GM21619 (cell line): Measurements from ENCODE around the gene KRT15.
A peak's percentile ranks its signal among the peaks of the same experiment; 100 is the strongest.

ENCODE experiments used
- ATAC-seq: cut with Tn5 transposase; IDR thresholded peaks from one replicate; pipeline ENCODE4 v1.9.1; 2021; ENCODE audit not compliant: unreplicated experiment

KRT15 gene

DNA sequence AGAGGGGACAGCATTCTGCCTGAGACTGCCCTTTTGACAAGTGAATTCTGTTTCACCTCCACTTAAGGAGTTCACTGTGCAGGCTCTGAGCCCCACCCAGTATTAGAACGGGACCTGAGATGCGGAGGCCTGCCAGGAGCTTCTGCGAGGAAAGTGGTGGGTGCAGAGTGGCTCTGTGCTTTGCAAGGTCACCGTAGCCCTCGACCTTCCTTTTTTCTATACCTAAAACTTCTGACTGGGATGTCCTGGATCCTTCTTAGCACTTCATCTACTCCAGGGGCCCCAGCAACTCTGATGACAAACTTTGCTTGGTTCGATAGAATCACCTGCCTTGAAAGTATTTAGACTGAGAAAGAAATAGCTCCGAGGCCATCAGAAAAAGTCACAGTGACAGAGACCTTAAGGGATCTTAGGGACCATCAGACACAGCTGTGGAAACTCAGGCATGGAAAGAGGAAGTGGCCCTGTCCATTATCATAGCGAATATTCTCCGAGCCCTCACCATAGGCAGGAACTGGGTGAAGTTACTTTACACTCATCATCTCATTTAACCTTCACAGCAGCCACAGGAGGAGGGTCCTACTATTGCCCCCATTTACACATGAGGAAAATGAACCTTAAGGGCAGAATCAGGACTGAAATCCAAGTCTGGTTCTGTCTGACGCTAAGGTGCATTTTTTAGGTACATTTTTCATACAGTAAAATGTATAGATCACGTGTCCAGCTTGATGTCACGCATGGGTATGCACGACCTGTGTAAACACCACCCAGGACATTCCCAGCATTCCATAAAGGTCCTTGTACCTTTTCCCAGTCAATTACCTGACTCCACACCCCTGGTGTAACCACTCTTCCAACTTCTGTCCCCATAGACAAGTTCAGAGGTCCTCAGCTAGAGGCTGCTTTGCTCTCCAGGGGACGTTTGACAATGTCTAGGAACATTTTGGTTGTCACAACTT lies 12.6 kb downstream of the KRT15 start:
- ATAC-seq = no peak

DNA sequence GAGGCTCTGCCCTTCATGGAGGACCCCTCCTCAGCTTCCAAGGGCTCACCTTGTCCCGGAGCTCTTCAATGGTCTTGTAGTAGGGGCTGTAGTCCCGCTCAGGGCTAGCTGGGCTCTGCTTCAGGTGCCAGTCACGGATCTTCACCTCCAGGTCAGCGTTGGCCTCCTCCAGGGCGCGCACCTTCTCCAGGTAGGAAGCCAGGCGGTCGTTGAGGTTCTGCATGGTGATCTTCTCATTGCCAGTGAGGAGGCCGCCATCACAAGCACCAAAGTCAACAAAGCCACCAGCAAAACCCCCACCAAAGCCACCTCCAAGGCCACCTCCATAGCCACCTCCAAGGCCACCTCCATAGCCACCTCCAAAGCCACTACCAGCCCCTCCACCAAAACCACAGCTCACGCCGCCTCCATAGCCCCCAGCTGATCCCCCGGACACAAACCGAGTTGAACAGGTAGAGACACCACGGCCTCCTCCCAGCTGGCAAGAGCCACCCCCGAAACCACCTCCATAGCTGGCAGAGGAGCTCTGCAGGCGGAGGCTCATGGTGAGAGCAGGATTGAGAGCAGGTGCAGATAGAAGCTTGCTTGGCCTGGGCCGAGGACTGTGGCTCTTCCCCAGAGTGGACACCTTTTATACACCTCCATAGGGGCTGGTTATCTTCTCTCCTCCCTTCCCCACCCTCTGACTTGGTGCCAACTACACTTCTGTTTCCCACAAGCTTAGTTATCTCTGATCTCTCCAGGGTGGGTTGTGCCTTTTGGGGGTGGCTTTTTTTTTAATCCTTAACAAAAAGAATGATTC lies 13.5 kb downstream of the KRT15 start, which contains the start of gene KRT13:
TSS of gene KRT13 (minus strand) at position 606 of the 802 bp plus-strand sequence. CDS start at position 544, 62 bp downstream.
- ATAC-seq = no peak

DNA sequence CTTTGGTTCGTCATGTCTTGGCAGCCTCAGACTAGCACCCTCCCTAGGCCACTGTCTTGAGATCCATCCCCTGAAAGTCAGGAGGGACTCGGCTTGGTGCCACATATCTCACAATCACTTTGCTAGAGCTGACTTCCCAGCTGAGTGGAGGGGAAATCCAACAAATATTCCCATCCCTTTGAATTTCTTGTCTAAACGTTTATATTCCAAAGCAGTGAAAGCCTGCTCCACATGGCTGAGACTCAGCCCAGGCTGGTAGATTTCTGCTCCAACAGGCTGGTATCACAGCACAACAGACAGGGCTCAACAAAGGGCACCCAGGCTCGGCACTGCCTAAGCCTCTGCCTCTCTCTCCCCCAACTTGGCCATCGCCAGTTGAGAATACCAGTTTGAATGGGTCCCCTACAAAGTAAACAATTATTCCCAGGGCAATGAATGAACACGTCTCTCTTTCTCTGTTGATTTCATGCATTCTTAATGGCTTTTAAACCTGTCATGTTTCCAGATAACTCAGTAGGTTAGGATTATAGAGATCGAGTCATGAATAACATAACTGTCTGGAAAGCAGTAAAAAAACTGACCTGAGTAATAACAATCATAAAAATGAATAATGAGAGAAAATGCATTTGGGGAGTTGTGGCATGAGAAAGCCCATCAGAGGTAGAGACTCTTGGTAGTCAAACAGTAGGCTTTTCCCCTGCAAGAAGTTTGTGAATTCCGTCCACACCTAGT lies 14.3 kb downstream of the KRT15 start:
- no peak for ATAC-seq

GRCh38 chr17:41503202-41503601 lies 15.5 kb downstream of the KRT15 start:
- no peak for ATAC-seq

DNA sequence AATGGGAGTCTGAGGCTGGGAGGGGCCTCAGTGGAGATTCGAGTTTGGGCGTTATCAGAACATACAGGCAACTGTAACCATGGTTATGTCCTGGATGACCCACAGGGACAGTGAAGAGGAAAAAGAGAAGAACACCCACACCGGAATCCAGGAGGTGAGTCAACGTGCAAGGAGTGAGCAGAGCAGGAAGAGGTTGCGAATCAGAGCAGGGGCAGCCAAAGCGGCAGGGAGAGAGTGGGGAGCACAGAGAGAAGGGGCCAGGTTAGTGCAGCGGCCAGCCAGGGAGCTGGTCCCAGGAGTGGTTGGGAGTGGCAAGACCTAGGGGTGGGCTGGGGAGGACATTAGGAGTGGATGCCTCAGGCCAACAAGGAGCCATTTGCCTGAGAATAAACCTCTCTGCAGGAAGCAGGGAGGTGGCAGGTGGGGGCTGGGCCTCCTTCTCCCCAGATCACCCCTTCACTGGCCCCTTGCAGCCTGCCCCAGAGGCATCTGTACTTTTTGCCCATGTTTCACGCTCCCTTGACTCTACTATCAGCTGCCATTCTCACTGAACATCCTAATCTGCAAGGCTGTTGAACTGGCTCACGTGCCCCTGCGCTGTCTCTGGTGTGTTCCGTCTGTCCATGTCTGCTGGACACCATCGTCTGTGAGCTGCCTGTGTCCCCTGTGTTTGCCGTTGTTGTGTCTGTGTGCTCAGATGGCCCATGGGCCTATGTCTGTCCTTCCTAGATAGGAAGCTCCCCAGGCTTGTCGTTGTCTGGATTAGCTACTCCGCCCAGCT lies 18.4 kb downstream of the KRT15 start:
- no peak for ATAC-seq

DNA sequence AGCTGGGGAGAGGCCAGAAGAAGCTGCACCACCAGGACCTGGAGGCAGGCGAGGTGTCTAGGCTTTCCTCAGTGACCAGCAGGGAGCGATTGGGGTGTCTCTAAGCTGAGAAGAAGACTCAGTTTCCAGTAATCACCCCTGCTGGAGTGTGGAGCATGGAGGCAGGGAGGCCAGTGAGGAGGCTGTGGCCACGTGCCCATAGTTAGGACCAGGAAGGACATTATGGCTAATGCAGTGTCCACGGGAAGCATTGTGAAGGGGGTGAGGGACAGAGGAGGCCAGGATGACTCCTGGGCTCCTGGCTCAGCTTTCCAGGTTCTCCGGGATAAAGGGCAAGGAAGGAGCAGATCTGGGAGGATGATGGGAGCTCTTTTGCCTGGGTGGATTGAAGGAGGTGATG lies 19.0 kb downstream of the KRT15 start:
- no peak for ATAC-seq

- ATAC-seq = no peak
These were observed 20.4 kb downstream of the KRT15 start for GRCh38 chr17:41498276-41498675.

DNA sequence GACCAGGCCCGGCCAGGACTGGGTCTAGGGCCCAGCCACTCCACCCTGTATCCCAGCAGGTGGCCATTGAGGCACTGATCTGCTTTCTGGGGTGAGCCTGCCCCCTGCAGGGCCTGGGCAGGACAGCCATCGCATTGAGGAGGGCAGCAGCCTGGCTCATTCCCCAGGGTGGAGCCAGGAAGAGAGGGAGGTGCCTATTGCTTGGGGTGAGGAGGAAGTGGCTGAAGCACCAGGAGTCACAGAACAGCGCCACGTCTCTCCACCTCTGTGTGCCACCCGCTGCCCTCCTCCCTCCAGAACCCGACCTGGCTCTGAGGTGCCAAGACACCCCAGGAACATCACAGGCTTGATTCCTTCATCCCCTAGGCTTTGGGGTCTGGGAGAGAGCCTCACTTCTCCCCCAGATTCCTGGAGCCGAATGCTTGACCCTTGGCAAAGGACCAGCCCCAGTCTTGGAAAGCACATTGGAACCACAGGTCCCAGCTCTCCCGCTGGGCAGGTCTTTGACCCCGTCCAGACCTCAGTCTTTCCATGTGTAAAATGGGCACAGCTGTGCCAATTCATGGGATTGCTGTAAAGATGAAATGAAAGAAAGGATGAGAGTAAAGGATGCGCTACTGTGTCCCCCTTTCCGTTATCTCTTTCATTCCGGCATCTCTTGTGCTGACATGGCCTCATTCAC lies 21.7 kb downstream of the KRT15 start:
- peak; percentile 61 for ATAC-seq

- no peak for ATAC-seq
These were observed 24.2 kb downstream of the KRT15 start for GRCh38 chr17:41494524-41494923.

DNA sequence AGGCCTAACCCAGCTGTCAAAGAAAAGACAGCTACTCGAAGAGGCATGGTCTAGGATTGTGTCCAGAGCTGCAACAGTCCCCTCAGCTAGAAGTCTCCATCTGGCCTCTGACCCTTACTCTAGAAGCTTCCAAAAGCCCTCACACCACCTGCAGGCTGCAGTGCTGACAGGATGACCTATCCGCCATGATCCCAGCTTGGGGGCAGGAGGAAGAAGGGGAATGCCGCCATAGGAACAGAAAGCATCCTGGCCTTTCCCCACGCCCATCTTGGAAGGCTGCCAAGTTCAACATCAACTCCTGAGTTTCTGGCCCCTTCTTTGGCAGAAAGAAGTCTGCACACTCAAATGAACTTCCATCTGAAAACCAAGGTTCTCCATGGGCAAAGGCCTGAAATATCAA lies 25.9 kb downstream of the KRT15 start:
- ATAC-seq = no peak

DNA sequence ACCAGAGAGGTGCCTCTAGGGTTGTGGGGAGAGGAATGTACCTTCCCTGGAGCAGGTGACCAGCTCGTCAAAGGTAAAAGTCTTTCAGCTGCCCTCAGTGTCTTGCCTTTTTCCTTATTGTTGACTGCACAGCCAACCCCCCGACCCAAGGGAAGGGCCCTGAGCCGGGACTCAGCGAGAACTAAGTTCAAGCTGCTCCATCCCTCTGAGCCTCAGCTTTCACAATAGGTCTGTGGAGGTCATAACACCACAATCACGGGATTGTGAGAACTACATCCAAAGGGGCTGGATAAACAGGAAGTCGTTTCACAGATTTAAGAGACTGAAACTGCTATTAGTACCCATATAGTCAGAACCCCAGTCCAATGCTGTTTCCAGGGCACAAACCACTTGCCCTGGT lies 26.3 kb downstream of the KRT15 start:
- no peak for ATAC-seq

DNA sequence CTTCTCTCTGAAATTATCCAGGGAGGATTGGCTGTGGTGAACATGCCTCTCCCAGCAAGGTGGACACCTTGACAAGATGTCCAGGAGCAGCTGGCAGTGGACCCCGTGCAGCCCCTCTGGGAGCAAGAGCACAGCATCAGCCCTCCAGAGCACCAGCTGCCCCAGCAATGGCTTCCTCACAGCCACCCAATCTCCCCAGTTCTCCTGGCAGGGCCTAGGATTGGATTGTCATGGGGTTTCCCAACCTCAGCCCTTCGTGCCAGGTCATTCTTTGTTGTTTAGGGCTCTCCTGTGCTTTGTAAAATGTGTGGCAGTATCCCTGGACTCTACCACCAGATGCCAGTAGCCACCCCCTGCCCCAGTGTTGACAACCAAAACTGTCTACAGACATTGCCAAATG lies 27.2 kb downstream of the KRT15 start:
- no peak for ATAC-seq

DNA sequence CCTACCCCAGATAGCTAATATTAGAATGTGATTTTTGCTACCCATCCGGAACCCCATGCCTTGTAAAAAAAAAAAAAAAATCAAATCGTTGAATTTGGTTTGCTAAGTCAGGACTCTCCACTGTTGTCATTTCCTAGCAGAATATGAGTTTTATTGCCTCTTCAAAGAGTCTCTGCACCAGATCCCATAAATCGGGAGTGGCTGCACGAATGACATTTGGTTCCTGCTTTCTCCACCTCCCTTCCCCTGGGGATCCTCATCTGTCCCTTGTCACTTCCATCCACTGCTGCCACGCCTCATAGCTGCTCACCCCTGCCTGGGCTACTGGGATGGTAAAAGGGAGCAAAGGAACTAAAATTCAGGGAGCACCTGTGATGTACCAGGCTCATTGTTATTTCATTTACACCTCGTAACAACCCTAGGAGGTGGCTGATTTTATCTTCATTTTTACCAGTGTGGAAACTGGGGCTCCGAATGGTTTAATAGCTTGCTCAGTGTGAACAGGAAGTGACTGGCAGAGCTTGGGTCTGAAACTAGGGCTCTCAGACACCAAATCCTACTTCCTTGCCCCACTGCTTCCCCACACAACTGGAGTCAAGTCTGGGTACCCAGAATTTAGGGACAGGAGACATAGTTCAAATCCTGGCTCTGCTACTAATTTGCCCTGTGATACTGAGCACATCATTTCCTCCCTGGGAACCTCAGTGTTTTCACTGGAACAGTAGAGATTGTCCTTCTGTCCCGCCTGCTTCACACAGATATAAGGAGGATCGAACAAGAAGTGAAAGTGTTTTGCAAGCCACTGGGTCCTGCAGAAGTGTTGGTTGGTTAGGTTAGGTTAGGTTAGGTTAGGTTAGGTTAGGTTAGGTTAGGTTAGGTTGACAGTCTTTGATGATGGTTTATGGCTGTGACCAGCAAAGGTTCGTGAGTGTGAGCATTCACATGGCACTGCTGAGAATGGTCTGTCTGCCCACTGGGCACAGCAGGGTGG lies 28.4 kb downstream of the KRT15 start:
- ATAC-seq = no peak

DNA sequence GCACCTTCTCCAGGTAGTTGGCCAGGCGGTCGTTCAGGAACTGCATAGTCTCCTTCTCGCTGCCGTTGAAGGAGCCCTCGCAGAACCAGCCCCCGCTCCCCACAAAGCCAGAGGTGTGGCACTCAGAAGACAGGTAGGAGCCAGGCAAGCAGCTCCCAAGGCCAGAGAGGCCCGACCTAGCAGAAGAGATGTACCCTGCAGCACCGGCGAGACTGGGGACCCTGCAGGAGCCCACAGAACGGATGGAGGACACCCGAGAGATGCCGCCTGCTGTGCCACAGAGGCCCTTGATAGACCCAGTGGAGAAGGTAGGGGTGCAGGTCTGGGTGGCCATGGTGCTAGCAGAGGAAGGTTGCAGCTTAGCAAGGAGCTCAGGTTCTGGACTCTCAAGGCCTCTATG lies 29.2 kb downstream of the KRT15 start, which contains the start of gene KRT36:
TSS of gene KRT36 (minus strand) at position 380 of the 400 bp plus-strand sequence. CDS start at position 334, 46 bp downstream.
- no peak for ATAC-seq

DNA sequence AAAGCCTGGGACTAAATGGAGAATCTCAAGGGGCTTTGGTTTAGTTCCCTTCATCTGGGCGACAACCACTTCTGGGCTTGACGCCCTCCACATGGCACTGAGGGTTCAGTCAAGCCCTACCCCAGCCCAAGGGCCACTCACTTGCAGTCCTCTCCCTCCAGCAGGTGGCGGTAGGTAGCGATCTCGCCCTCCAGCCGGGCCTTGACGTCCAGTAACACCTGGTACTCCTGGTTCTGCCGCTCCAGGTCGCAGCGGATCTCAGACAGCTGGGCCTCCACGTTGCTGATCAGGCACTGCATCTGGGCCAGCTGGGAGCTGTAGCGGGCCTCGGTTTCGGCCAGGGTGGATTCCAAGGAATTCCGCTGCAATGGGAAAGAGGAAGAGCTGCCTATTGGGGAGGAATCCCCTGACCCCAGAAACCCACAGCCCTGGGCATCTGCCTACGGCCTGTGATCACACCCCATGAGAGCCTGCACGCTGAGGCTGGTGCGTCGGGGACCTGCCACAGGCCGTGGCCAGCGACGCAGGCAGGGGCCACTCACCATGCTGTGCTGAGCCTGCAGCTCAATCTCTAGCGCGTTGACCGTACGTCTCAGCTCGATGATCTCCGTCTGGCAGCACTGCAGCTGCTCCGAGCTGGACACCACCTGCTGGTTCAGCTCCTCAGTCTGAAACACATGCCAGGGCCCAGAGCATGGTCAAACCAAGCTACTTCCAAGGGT lies 31.7 kb downstream of the KRT15 start:
- no peak for ATAC-seq

DNA sequence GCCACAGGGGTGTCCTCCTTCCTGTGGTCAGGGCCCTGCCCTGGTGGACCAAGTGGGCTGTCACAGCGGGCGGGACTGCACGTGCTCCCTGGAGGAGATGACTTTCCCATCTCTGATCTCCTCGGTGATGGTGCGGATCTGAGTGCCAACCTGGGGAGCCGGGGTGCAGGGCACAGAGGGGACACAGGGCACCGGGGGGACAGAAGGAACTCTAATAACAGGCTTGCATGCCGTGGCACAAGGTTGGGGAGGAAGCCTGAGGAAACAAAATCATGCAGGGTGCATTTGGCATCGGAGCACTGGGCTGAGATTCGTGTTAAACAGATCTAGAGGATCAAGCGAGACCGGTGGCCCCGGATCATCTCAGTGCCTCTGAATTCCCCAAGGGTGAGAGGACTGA lies 32.4 kb downstream of the KRT15 start:
- no peak for ATAC-seq

- no peak for ATAC-seq
These were observed 33.5 kb downstream of the KRT15 start for GRCh38 chr17:41484920-41485904.
